GM12878 (cell line): ENCODE results near the gene LRRC75B.

Experiments
- ATF2 ChIP-seq: IDR thresholded peaks from 2 replicates; pipeline ENCODE4 v1.6.1; 2012; ENCODE audit warnings: low read length, inconsistent platforms
- CHD2 ChIP-seq: IDR thresholded peaks from 2 replicates; pipeline ENCODE4 v1.6.1; 2011; ENCODE audit warnings: low read depth, low read length, improper control_type of control experiment, borderline replicate concordance
- CREM ChIP-seq: IDR thresholded peaks from 2 replicates; pipeline ENCODE4 v1.6.1; 2014; ENCODE audit warnings: antibody characterized with exemption, low read depth
- CTCF ChIP-seq, 3 experiments: IDR thresholded peaks in 2 of 3; conservative IDR thresholded peaks in 1 of 3; 2 replicates each; pipeline ENCODE4 v1.5.1; 2011; ENCODE audit warnings: low read depth in 3 of 3, low read length in 3 of 3, mild to moderate bottlenecking in 3 of 3, control low read depth in 2 of 3, moderate library complexity in 2 of 3, inconsistent platforms in 1 of 3, mixed read lengths in 1 of 3; ENCODE audit not compliant: control insufficient read depth in 2 of 3, insufficient read depth in 1 of 3; ENCODE audit errors: extremely low read depth in 1 of 3
- EGR1 ChIP-seq, 2 experiments: IDR thresholded peaks; 1 replicate in 1 of 2; 2 replicates in 1 of 2; pipeline ENCODE4 v1.6.1; 2011 to 2012; ENCODE audit warnings: low read depth in 2 of 2, low read length in 2 of 2, borderline replicate concordance in 1 of 2, mild to moderate bottlenecking in 1 of 2, moderate library complexity in 1 of 2
- EP300 ChIP-seq, 2 experiments: fragments of 150-350 bp in 1 of 2; IDR thresholded peaks; 2 replicates each; pipeline ENCODE4 v1.6.1; 2011 to 2012; ENCODE audit warnings: low read depth in 2 of 2, low read length in 2 of 2, borderline replicate concordance in 1 of 2, improper control_type of control experiment in 1 of 2, inconsistent platforms in 1 of 2; ENCODE audit not compliant: control insufficient read depth in 1 of 2
- POLR2AphosphoS5 ChIP-seq: IDR thresholded peaks from 2 replicates; pipeline ENCODE4 v1.6.1; 2011; ENCODE audit warnings: mild to moderate bottlenecking, low read length, inconsistent platforms
- RELA ChIP-seq: fragments of 450-650 bp; IDR thresholded peaks from 2 replicates; pipeline ENCODE4 v1.8.0; 2014; ENCODE audit warnings: borderline replicate concordance; ENCODE audit not compliant: partially characterized antibody
- REST ChIP-seq: IDR thresholded peaks from 2 replicates; pipeline ENCODE4 v1.6.1; 2012; ENCODE audit warnings: mild to moderate bottlenecking, low read depth, low read length
- SMARCA5 ChIP-seq: fragments of 450-650 bp; IDR thresholded peaks from 2 replicates; pipeline ENCODE4 v1.6.1; 2017; ENCODE audit warnings: mild to moderate bottlenecking
- SRF ChIP-seq, 2 experiments: IDR thresholded peaks; 2 replicates each; pipeline ENCODE4 v1.6.1; 2011; ENCODE audit warnings: low read depth in 2 of 2, low read length in 2 of 2, mild to moderate bottlenecking in 1 of 2, moderate library complexity in 1 of 2
- SUZ12 ChIP-seq: fragments of 200-600 bp; sonication (generic); IDR thresholded peaks from one replicate; pipeline ENCODE4 v1.6.1; 2018; ENCODE audit warnings: antibody characterized with exemption, mild to moderate bottlenecking; ENCODE audit not compliant: unreplicated experiment
- TCF7 ChIP-seq: IDR thresholded peaks from 2 replicates; pipeline ENCODE4 v1.6.1; 2014; ENCODE audit warnings: antibody characterized with exemption, borderline replicate concordance
- USF2 ChIP-seq: IDR thresholded peaks from 2 replicates; pipeline ENCODE4 v1.6.1; 2011; ENCODE audit warnings: low read depth, low read length, improper control_type of control experiment, borderline replicate concordance

- no peak for TF ChIP-seq EP300 (IDR thresholded peaks at IDR 0.05; ENCODE audit: borderline replicate concordance in 1 of 2, control insufficient read depth in 1 of 2, low read depth in 2 of 2, low read length in 2 of 2)
- no peak for TF ChIP-seq SMARCA5
- no peak for TF ChIP-seq CREM
- TF ChIP-seq CHD2, result no peak
- TF ChIP-seq EGR1 (IDR thresholded peaks at IDR 0.05; ENCODE audit: borderline replicate concordance in 1 of 2, low read depth in 2 of 2, low read length in 2 of 2), result no peak
- TF ChIP-seq POLR2AphosphoS5, result no peak
- no peak for TF ChIP-seq CTCF (IDR thresholded peaks at IDR 0.05 in 2 of 3, conservative IDR thresholded peaks at IDR 0.05 in 1 of 3; ENCODE audit: control insufficient read depth in 2 of 3, extremely low read depth in 1 of 3, insufficient read depth in 1 of 3, low read depth in 3 of 3, low read length in 3 of 3)
- TF ChIP-seq TCF7, result no peak
- TF ChIP-seq SRF (IDR thresholded peaks at IDR 0.05; ENCODE audit: low read depth in 2 of 2, low read length in 2 of 2), result no peak
- no peak for TF ChIP-seq RELA
- TF ChIP-seq ATF2, result no peak
- TF ChIP-seq REST, result no peak
- TF ChIP-seq USF2, result no peak
- TF ChIP-seq SUZ12, result no peak
These were observed 6.6 kb upstream of the LRRC75B start for GRCh38 chr22:24599514-24599913.
